Neutrophil (primary cell): Measurements from ENCODE around the gene ARL4A.
"Not testable (repeated sequence)": the region's sequence is repeated elsewhere in the genome, so short reads cannot be mapped to it uniquely, and the experiment has no call there.

Experiments
- H3K27ac ChIP-seq: fragments of 200-600 bp; sonication (generic); 2 replicates; pipeline ENCODE4 v1.5.1; 2016; ENCODE audit warnings: mild to moderate bottlenecking, moderate library complexity
- H3K27me3 ChIP-seq: fragments of 200-600 bp; sonication (generic); 2 replicates; pipeline ENCODE4 v1.6.0; 2016; ENCODE audit warnings: mild to moderate bottlenecking
- H3K36me3 ChIP-seq: fragments of 200-600 bp; sonication (generic); 2 replicates; pipeline ENCODE4 v1.5.1; 2017
- H3K4me1 ChIP-seq, 2 experiments: fragments of 200-600 bp in 1 of 2; sonication (generic) in 1 of 2; 1 replicate in 1 of 2; 2 replicates in 1 of 2; pipeline versions ENCODE4 v1.5.1 to v1.6.1; 2013 to 2016; ENCODE audit warnings: low read depth in 1 of 2, low read length in 1 of 2, mild to moderate bottlenecking in 1 of 2, moderate library complexity in 1 of 2; ENCODE audit not compliant: control insufficient read depth in 1 of 2, insufficient read depth in 1 of 2
- H3K4me3 ChIP-seq, 2 experiments: fragments of 200-600 bp in 1 of 2; sonication (generic) in 1 of 2; 1 replicate in 1 of 2; 2 replicates in 1 of 2; pipeline ENCODE4 v1.5.1; 2013 to 2016; ENCODE audit warnings: low read depth in 1 of 2, low read length in 1 of 2, mild to moderate bottlenecking in 1 of 2, moderate library complexity in 1 of 2
- H3K9me3 ChIP-seq: fragments of 200-600 bp; sonication (generic); 2 replicates; pipeline ENCODE4 v1.5.1; 2016
- TF ChIP-seq, protein P1 (sequence below): fragments of 200-600 bp; sonication (generic); IDR thresholded peaks from 2 replicates; pipeline ENCODE4 v1.5.1; 2016; ENCODE audit warnings: antibody characterized with exemption

Gene ARL4A

DNA sequence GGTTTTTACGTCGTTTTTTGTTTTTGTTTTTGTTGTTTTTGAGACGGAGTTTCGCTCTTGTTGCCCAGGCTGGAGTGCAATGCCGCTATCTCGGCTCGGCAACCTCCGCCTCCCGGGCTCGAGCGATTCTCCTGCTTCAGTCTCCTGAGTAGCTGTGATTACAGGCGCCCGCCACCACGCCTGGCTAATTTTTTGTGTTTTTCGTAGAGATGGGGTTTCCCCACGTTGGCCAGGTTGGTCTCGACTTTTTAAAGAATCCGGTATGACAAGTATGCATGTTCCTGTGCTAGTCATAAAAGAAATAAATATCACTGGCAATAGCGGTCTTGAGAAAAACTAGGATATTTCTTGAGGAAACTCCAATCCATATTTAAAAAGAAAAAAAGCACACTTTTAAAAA is 2.7 kb upstream of the ARL4A start:
- Histone ChIP-seq H3K9me3 (no peaks in the 10 kb centered on the region), H3K36me3 (no peaks in the 10 kb centered on the region), H3K4me3 (no peak overlapping the region), H3K27ac (no peak overlapping the region), H3K27me3 (no peaks in the 10 kb centered on the region), H3K4me1 (peaks cover 12 to 16% of the 10 kb centered on the region in 2 experiments)
- TF ChIP-seq, protein P1, sequence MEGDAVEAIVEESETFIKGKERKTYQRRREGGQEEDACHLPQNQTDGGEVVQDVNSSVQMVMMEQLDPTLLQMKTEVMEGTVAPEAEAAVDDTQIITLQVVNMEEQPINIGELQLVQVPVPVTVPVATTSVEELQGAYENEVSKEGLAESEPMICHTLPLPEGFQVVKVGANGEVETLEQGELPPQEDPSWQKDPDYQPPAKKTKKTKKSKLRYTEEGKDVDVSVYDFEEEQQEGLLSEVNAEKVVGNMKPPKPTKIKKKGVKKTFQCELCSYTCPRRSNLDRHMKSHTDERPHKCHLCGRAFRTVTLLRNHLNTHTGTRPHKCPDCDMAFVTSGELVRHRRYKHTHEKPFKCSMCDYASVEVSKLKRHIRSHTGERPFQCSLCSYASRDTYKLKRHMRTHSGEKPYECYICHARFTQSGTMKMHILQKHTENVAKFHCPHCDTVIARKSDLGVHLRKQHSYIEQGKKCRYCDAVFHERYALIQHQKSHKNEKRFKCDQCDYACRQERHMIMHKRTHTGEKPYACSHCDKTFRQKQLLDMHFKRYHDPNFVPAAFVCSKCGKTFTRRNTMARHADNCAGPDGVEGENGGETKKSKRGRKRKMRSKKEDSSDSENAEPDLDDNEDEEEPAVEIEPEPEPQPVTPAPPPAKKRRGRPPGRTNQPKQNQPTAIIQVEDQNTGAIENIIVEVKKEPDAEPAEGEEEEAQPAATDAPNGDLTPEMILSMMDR = no peak

DNA sequence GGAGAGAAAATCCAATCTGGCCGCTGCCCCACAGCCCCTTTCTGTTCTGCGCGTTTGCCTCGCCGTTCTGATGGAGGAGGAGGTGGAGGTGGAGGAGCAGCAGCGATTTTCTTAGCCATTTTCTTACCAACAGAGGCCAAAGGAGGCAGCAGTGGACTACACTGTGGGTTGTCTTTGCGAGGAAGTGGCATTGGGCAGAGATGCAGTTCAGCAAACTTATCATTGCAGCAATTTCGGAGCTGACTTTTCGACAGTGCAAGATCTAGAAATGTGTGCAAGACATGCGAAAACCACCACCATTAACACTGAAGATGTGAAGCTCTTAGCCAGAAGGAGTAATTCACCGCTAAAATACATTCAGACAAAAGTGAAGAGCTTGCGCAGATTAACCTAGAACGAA is 1.9 kb upstream of the ARL4A start:
- Histone ChIP-seq H3K27ac (no peak overlapping the region), H3K36me3 (no peaks in the 10 kb centered on the region), H3K4me1 (peaks cover 12 to 16% of the 10 kb centered on the region in 2 experiments), H3K9me3 (no peaks in the 10 kb centered on the region), H3K27me3 (no peaks in the 10 kb centered on the region), H3K4me3 (no peak overlapping the region)
- TF ChIP-seq, protein P1 = no peak

GRCh38 chr7:12686234-12686890 is 1.1 kb upstream of the ARL4A start:
- H3K27me3 ChIP-seq = no peaks in the 10 kb centered on the region
- H3K9me3 ChIP-seq = no peaks in the 10 kb centered on the region
- no peaks in the 10 kb centered on the region for H3K36me3 ChIP-seq
- H3K4me3 ChIP-seq = peak overlapping the region; percentile 76 to 89
- TF ChIP-seq, protein P1 = peak; percentile 84
- H3K27ac ChIP-seq = peak overlapping the region; percentile 68
- H3K4me1 ChIP-seq = peaks cover 12 to 16% of the 10 kb centered on the region in 2 experiments

DNA sequence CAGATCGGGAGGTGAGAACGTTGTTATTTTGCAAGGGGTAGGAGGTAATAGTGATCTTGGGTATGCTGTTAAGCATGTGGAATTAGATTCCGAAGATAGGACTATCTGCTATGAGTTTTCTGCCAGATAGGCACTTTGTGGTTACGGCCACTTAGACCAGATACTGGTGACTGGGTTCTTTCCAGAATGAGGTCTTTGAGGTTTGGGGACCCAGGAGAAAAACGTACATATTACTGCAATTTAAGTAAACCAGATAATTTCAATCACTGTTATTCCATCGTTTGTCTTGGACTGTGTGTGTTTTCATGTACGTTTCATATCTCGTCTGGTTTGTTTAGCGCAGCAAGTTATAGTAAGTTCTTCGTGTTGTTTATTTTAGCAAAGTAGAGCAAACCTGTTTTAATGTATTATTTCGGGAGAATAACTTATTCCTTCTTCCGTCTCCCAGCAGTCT is 312 bp downstream of the ARL4A start:
- Histone ChIP-seq H3K4me3 (peak overlapping the region; percentile 76 to 89), H3K27me3 (no peaks in the 10 kb centered on the region), H3K36me3 (no peaks in the 10 kb centered on the region), H3K4me1 (peaks cover 12 to 16% of the 10 kb centered on the region in 2 experiments), H3K9me3 (no peaks in the 10 kb centered on the region), H3K27ac (peak overlapping the region; percentile 68)
- TF ChIP-seq, protein P1 = no peak

DNA sequence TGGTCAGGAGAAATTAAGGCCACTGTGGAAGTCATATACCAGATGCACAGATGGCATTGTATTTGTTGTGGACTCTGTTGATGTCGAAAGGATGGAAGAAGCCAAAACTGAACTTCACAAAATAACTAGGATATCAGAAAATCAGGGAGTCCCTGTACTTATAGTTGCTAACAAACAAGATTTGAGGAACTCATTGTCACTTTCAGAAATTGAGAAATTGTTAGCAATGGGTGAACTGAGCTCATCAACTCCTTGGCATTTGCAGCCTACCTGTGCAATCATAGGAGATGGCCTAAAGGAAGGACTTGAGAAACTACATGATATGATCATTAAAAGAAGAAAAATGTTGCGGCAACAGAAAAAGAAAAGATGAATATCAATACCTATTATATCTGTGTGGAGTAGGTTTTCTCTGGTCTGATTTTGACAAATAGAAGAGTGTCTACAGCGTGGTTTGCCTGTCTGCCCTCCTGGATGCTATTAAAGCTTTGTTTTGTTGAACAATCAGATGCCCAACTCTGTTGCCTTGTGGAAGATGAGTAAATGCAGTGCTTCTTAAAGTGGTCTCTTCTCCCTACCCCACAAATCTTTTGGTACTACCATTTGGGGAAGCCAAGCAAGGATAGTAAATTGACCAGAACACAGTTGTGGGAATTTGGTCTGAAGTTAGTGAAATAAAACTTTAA is 1.2 kb downstream of the ARL4A start:
- H3K36me3 ChIP-seq, H3K9me3 ChIP-seq, H3K4me3 ChIP-seq, H3K27me3 ChIP-seq, H3K27ac ChIP-seq: not testable (repeated sequence)
- H3K4me1 ChIP-seq = peaks cover 12 to 16% of the 10 kb centered on the region in 2 experiments

GRCh38 chr7:12689451-12689850 is 2.0 kb downstream of the ARL4A start:
- peaks cover 12 to 16% of the 10 kb centered on the region in 2 experiments for H3K4me1 ChIP-seq
- H3K9me3 ChIP-seq = no peaks in the 10 kb centered on the region
- H3K36me3 ChIP-seq = no peaks in the 10 kb centered on the region
- TF ChIP-seq, protein P1 = no peak
- no peak overlapping the region for H3K27ac ChIP-seq
- H3K4me3 ChIP-seq = no peak overlapping the region
- no peaks in the 10 kb centered on the region for H3K27me3 ChIP-seq
